SK-N-SH treated with all-trans-retinoic acid at 6 μM for 48 hours (cell line): Measurements from ENCODE around the gene RUSF1.

Experiments
- ATAC-seq: fragments of 200-7000 bp; cut with Tn5 transposase; 3 replicates; pipeline ENCODE4 v1.9.1; 2020; ENCODE audit warnings: mild to moderate bottlenecking, moderate library complexity
- ARNTL ChIP-seq: fragments of 450-650 bp; formaldehyde crosslinking; IDR thresholded peaks from 2 replicates; pipeline ENCODE4 v1.5.0; 2020; ENCODE audit warnings: low read depth, mild to moderate bottlenecking, moderate library complexity, borderline replicate concordance
- BACH2 ChIP-seq: fragments of 250-450 bp; sonication (Bioruptor Pico); IDR thresholded peaks from 2 replicates; pipeline ENCODE4 v1.9.0; 2021; ENCODE audit warnings: mild to moderate bottlenecking, borderline replicate concordance
- CSDC2 ChIP-seq: fragments of 250-450 bp; sonication (Bioruptor Pico); IDR thresholded peaks from 2 replicates; pipeline ENCODE4 v1.5.0; 2020; ENCODE audit warnings: mild to moderate bottlenecking, moderate library complexity
- ESRRG ChIP-seq: fragments of 250-450 bp; sonication (Bioruptor Pico); IDR thresholded peaks from 2 replicates; pipeline ENCODE4 v1.6.1; 2021; ENCODE audit warnings: mild to moderate bottlenecking
- GLIS3 ChIP-seq: fragments of 250-450 bp; sonication (Bioruptor Pico); IDR thresholded peaks from 2 replicates; pipeline ENCODE4 v1.5.0; 2020; ENCODE audit warnings: mild to moderate bottlenecking, moderate library complexity
- OSR1 ChIP-seq: fragments of 250-450 bp; sonication (Bioruptor Pico); IDR thresholded peaks from 2 replicates; pipeline ENCODE4 v1.8.0; 2022; ENCODE audit warnings: moderate library complexity, mild to moderate bottlenecking, inconsistent platforms
- PPARA ChIP-seq: fragments of 250-450 bp; sonication (Bioruptor Pico); IDR thresholded peaks from 2 replicates; pipeline ENCODE4 v1.5.0; 2020; ENCODE audit warnings: mild to moderate bottlenecking, borderline replicate concordance
- RARB ChIP-seq: fragments of 250-450 bp; sonication (Bioruptor Pico); IDR thresholded peaks from 2 replicates; pipeline ENCODE4 v1.8.0; 2021; ENCODE audit warnings: mild to moderate bottlenecking, moderate library complexity
- SNAI2 ChIP-seq: fragments of 250-450 bp; sonication (Bioruptor Pico); IDR thresholded peaks from 2 replicates; pipeline ENCODE4 v1.5.0; 2020; ENCODE audit warnings: mild to moderate bottlenecking, moderate library complexity
- TCF4 ChIP-seq: fragments of 250-450 bp; sonication (Bioruptor Pico); IDR thresholded peaks from 2 replicates; pipeline ENCODE4 v1.8.0; 2021; ENCODE audit warnings: mild to moderate bottlenecking, moderate library complexity, borderline replicate concordance
- TOX ChIP-seq: fragments of 250-450 bp; sonication (Bioruptor Pico); IDR thresholded peaks from 2 replicates; pipeline ENCODE4 v1.8.0; 2021; ENCODE audit warnings: mild to moderate bottlenecking, moderate library complexity, borderline replicate concordance
- ZC3H10 ChIP-seq: fragments of 250-450 bp; sonication (Bioruptor Pico); IDR thresholded peaks from 2 replicates; pipeline ENCODE4 v1.5.1; 2021; ENCODE audit warnings: mild to moderate bottlenecking, moderate library complexity
- ZFP3 ChIP-seq: fragments of 250-450 bp; sonication (Bioruptor Pico); IDR thresholded peaks from 2 replicates; pipeline ENCODE4 v1.5.0; 2020; ENCODE audit warnings: mild to moderate bottlenecking, moderate library complexity
- ZFP30 ChIP-seq: fragments of 450-650 bp; formaldehyde crosslinking; IDR thresholded peaks from 2 replicates; pipeline ENCODE4 v1.5.0; 2022; ENCODE audit warnings: mild to moderate bottlenecking, moderate library complexity
- ZNF565 ChIP-seq: fragments of 450-650 bp; formaldehyde crosslinking; conservative IDR thresholded peaks from 2 replicates; pipeline ENCODE4 v1.5.0; 2020; ENCODE audit warnings: low read depth, mild to moderate bottlenecking, moderate library complexity
- ZNF70 ChIP-seq: fragments of 450-650 bp; formaldehyde crosslinking; IDR thresholded peaks from 2 replicates; pipeline ENCODE4 v1.5.0; 2020; ENCODE audit warnings: mild to moderate bottlenecking, moderate library complexity
- ZNF8 ChIP-seq: fragments of 450-650 bp; formaldehyde crosslinking; IDR thresholded peaks from 2 replicates; pipeline ENCODE4 v1.5.0; 2020; ENCODE audit warnings: mild to moderate bottlenecking, moderate library complexity
- TF ChIP-seq, protein P1 (sequence below): fragments of 250-450 bp; sonication (Bioruptor Pico); IDR thresholded peaks from 2 replicates; pipeline ENCODE4 v1.5.0; 2020; ENCODE audit warnings: mild to moderate bottlenecking, moderate library complexity
- TF ChIP-seq, protein P2 (sequence below): fragments of 250-450 bp; sonication (Bioruptor Pico); IDR thresholded peaks from 2 replicates; pipeline ENCODE4 v1.8.0; 2020; ENCODE audit warnings: mild to moderate bottlenecking, moderate library complexity, borderline replicate concordance
- TF ChIP-seq, protein P3 (sequence below): fragments of 250-450 bp; sonication (Bioruptor Pico); IDR thresholded peaks from 2 replicates; pipeline ENCODE4 v1.8.0; 2021; ENCODE audit warnings: low read depth, mild to moderate bottlenecking, moderate library complexity, borderline replicate concordance
- TF ChIP-seq, protein P4 (sequence below): fragments of 250-450 bp; sonication (Bioruptor Pico); IDR thresholded peaks from 2 replicates; pipeline ENCODE4 v1.5.1; 2021; ENCODE audit warnings: mild to moderate bottlenecking, moderate library complexity

Gene RUSF1

DNA sequence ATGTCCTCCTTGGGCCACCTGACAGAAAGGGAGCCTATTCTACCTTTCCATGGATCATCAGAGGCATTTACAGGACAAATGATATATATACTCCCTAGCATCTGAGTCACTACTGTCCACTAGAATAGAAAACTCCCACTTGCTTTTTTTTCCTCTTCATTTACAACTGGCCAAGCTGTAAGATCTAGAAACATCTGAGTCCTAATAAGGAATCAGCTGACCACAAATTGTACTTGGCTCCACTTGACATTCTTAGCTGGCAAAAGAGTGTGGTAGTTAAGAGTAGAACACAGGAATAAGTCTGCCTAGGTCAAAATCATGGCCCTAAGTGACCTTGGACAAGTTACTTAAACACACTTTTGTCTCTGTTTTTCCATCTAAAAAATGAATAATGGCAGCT is 5.2 kb downstream of the RUSF1 start:
- ATAC-seq, result no peak

DNA sequence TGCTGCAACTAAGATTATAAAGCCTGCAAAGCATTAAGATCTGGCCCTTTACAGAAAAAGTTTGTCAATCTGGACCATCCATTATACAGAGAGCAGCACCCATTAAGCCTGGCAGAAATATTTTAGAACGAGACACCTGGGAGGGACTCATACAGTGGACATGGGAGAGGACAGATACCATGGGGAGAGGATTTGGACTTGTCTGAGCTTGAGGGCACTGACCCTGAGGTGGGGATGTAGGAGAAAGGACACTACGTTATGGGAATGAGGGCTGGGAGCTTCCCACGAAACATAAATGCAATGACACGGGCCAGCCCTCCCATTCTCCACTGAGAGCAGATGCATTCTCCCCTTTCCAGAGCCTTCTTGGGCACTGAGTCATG is 6.2 kb downstream of the RUSF1 start:
- no peak for ATAC-seq

More for the DNA sequence above, 5.2 kb downstream of the RUSF1 start:
- no peak for TF ChIP-seq OSR1 (CRISPR knock-in tag)
- TF ChIP-seq, protein P1, sequence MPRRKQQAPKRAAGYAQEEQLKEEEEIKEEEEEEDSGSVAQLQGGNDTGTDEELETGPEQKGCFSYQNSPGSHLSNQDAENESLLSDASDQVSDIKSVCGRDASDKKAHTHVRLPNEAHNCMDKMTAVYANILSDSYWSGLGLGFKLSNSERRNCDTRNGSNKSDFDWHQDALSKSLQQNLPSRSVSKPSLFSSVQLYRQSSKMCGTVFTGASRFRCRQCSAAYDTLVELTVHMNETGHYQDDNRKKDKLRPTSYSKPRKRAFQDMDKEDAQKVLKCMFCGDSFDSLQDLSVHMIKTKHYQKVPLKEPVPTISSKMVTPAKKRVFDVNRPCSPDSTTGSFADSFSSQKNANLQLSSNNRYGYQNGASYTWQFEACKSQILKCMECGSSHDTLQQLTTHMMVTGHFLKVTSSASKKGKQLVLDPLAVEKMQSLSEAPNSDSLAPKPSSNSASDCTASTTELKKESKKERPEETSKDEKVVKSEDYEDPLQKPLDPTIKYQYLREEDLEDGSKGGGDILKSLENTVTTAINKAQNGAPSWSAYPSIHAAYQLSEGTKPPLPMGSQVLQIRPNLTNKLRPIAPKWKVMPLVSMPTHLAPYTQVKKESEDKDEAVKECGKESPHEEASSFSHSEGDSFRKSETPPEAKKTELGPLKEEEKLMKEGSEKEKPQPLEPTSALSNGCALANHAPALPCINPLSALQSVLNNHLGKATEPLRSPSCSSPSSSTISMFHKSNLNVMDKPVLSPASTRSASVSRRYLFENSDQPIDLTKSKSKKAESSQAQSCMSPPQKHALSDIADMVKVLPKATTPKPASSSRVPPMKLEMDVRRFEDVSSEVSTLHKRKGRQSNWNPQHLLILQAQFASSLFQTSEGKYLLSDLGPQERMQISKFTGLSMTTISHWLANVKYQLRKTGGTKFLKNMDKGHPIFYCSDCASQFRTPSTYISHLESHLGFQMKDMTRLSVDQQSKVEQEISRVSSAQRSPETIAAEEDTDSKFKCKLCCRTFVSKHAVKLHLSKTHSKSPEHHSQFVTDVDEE (CRISPR knock-in tag), result no peak
- no peak for TF ChIP-seq TOX (CRISPR knock-in tag)
- TF ChIP-seq, protein P2, sequence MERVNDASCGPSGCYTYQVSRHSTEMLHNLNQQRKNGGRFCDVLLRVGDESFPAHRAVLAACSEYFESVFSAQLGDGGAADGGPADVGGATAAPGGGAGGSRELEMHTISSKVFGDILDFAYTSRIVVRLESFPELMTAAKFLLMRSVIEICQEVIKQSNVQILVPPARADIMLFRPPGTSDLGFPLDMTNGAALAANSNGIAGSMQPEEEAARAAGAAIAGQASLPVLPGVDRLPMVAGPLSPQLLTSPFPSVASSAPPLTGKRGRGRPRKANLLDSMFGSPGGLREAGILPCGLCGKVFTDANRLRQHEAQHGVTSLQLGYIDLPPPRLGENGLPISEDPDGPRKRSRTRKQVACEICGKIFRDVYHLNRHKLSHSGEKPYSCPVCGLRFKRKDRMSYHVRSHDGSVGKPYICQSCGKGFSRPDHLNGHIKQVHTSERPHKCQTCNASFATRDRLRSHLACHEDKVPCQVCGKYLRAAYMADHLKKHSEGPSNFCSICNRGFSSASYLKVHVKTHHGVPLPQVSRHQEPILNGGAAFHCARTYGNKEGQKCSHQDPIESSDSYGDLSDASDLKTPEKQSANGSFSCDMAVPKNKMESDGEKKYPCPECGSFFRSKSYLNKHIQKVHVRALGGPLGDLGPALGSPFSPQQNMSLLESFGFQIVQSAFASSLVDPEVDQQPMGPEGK, result no peak
- no peak for TF ChIP-seq RARB
- no peak for TF ChIP-seq ZFP3 (CRISPR knock-in tag)
- TF ChIP-seq PPARA, result no peak
- TF ChIP-seq TCF4, result no peak
- TF ChIP-seq, protein P3, sequence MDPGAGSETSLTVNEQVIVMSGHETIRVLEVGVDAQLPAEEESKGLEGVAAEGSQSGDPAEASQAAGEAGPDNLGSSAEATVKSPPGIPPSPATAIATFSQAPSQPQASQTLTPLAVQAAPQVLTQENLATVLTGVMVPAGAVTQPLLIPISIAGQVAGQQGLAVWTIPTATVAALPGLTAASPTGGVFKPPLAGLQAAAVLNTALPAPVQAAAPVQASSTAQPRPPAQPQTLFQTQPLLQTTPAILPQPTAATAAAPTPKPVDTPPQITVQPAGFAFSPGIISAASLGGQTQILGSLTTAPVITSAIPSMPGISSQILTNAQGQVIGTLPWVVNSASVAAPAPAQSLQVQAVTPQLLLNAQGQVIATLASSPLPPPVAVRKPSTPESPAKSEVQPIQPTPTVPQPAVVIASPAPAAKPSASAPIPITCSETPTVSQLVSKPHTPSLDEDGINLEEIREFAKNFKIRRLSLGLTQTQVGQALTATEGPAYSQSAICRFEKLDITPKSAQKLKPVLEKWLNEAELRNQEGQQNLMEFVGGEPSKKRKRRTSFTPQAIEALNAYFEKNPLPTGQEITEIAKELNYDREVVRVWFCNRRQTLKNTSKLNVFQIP (CRISPR knock-in tag), result no peak
- no peak for TF ChIP-seq ZNF70
- TF ChIP-seq ZNF8, result no peak
- TF ChIP-seq ESRRG (CRISPR knock-in tag), result no peak
- TF ChIP-seq ZNF565 (CRISPR knock-in tag), result no peak
- TF ChIP-seq CSDC2 (CRISPR knock-in tag), result no peak

More for the DNA sequence above, 6.2 kb downstream of the RUSF1 start:
- no peak for TF ChIP-seq ARNTL
- no peak for TF ChIP-seq TOX (CRISPR knock-in tag)
- no peak for TF ChIP-seq RARB
- TF ChIP-seq, protein P3 (CRISPR knock-in tag), result no peak
- TF ChIP-seq, protein P4, sequence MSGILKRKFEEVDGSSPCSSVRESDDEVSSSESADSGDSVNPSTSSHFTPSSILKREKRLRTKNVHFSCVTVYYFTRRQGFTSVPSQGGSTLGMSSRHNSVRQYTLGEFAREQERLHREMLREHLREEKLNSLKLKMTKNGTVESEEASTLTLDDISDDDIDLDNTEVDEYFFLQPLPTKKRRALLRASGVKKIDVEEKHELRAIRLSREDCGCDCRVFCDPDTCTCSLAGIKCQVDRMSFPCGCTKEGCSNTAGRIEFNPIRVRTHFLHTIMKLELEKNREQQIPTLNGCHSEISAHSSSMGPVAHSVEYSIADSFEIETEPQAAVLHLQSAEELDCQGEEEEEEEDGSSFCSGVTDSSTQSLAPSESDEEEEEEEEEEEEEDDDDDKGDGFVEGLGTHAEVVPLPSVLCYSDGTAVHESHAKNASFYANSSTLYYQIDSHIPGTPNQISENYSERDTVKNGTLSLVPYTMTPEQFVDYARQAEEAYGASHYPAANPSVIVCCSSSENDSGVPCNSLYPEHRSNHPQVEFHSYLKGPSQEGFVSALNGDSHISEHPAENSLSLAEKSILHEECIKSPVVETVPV, result no peak
- no peak for TF ChIP-seq ESRRG (CRISPR knock-in tag)
- no peak for TF ChIP-seq ZNF70
- TF ChIP-seq ZFP30 (CRISPR knock-in tag), result no peak
- TF ChIP-seq SNAI2 (CRISPR knock-in tag), result no peak
- TF ChIP-seq TCF4, result no peak
- TF ChIP-seq BACH2 (CRISPR knock-in tag), result no peak
- no peak for TF ChIP-seq GLIS3 (CRISPR knock-in tag)
- TF ChIP-seq ZNF565 (CRISPR knock-in tag), result no peak
- no peak for TF ChIP-seq ZC3H10 (CRISPR knock-in tag)
- no peak for TF ChIP-seq CSDC2 (CRISPR knock-in tag)
- TF ChIP-seq, protein P2, result no peak
